NB4 (cell line): ENCODE measurements around the gene UROC1.

ENCODE experiments used
- CTCF ChIP-seq: IDR thresholded peaks from one replicate; pipeline ENCODE4 v1.5.1; 2012; ENCODE audit warnings: low read depth, low read length
- MYC ChIP-seq: IDR thresholded peaks from 2 replicates; pipeline ENCODE4 v1.6.1; 2011; ENCODE audit warnings: low read depth, low read length
- POLR2A ChIP-seq: IDR thresholded peaks from 2 replicates; pipeline ENCODE4 v1.6.1; 2011; ENCODE audit warnings: mild to moderate bottlenecking; ENCODE audit not compliant: insufficient read length; ENCODE audit errors: extremely low read depth
- TF ChIP-seq, protein P1 (sequence below): IDR thresholded peaks from 2 replicates; pipeline ENCODE4 v1.6.1; 2011; ENCODE audit warnings: low read depth, low read length

- TF ChIP-seq CTCF = no peak
- TF ChIP-seq POLR2A = no peak
- TF ChIP-seq, protein P1, sequence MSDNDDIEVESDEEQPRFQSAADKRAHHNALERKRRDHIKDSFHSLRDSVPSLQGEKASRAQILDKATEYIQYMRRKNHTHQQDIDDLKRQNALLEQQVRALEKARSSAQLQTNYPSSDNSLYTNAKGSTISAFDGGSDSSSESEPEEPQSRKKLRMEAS = no peak
- no peak for TF ChIP-seq MYC
These were observed 74.7 kb downstream of the UROC1 start for GRCh38 chr3:126442856-126443242.
